Measurements from ENCODE around the gene SLC16A10. TPM values are rescaled to one million over a fixed set of nuclear protein-coding genes. Genes with fewer than 3 reads are reported as not detected.

SLC16A10 gene
- polyA plus RNA-seq, 1 experiment: not detected

GRCh38 chr6:111243095-111243494 lies 155.8 kb downstream of the SLC16A10 start:
- ChIA-PET POLR2A (interaction anchor here (1.3 kb wide), 1 partner anchor 12 kb away, joined by 3 read pairs; no protein-coding TSS in a partner anchor), CTCF (interaction anchor here (0.6 to 1.6 kb wide), 4 partner anchors 14 to 232 kb away, joined by 4 to 11 read pairs (median 8); a partner anchor contains a TSS)
- Histone ChIP-seq H3K9me3 (ENCODE audit: control insufficient read depth, insufficient read depth, low read length) (no peaks in the 10 kb centered on the region), H3K27ac (ENCODE audit: low read depth, low read length) (no peak overlapping the region), H3K4me3 (ENCODE audit: low read depth, low read length) (no peak overlapping the region), H3K27me3 (ENCODE audit: control insufficient read depth, insufficient read depth, low read length) (no peaks in the 10 kb centered on the region)
- no peak for DNase-seq (ENCODE audit: low read depth, low spot score)
- TF ChIP-seq CTCF (IDR thresholded peaks at IDR 0.05; ENCODE audit: low read depth, low read length): no peak

DNA sequence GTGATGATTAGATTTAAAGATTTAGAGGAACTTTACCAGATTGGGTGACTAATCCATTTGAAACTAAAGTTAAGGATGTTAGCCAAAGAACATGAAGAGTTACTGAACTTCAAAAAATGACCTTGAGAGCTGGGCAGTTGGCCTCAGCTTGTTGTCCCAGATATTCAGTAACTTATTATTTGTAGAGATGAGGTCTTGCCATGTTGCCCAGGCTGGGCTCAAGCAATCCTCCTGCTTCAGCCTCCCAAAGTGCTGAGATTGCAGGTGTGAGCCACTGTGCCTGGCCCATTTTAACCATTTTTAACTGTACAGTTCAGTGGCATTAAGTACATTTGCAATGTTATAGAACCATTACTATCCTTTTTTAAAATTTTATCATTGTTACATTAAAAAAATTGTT lies 161.5 kb downstream of the SLC16A10 start:
- Histone ChIP-seq H3K4me3 (ENCODE audit: low read depth, low read length) (no peak overlapping the region), H3K27me3 (ENCODE audit: control insufficient read depth, insufficient read depth, low read length) (no peaks in the 10 kb centered on the region), H3K9me3 (ENCODE audit: control insufficient read depth, insufficient read depth, low read length) (no peaks in the 10 kb centered on the region), H3K27ac (ENCODE audit: low read depth, low read length) (no peak overlapping the region)
- TF ChIP-seq CTCF (IDR thresholded peaks at IDR 0.05; ENCODE audit: low read depth, low read length): no peak
- DNase-seq (ENCODE audit: low read depth, low spot score): no peak
- CTCF ChIA-PET: interaction anchor here (1.3 kb wide), 1 partner anchor 10 kb away, joined by 9 read pairs; a partner anchor contains a TSS
- POLR2A ChIA-PET: no interaction called here

- no peaks in the 10 kb centered on the region for H3K27me3 ChIP-seq (ENCODE audit: control insufficient read depth, insufficient read depth, low read length)
- H3K9me3 ChIP-seq (ENCODE audit: control insufficient read depth, insufficient read depth, low read length): no peaks in the 10 kb centered on the region
- H3K27ac ChIP-seq (ENCODE audit: low read depth, low read length): no peak overlapping the region
- CTCF ChIA-PET: interaction anchor here (1.9 kb wide), 1 partner anchor 8 kb away, joined by 16 read pairs; a partner anchor contains a TSS
- no peak for DNase-seq (ENCODE audit: low read depth, low spot score)
- no peak overlapping the region for H3K4me3 ChIP-seq (ENCODE audit: low read depth, low read length)
- no peak for TF ChIP-seq CTCF (IDR thresholded peaks at IDR 0.05; ENCODE audit: low read depth, low read length)
- POLR2A ChIA-PET: no interaction called here
Measured at GRCh38 chr6:111250791-111251354, 163.6 kb downstream of the SLC16A10 start.

GRCh38 chr6:111252726-111253125 lies 165.4 kb downstream of the SLC16A10 start:
- no peak for TF ChIP-seq CTCF (IDR thresholded peaks at IDR 0.05; ENCODE audit: low read depth, low read length)
- Histone ChIP-seq H3K27ac (ENCODE audit: low read depth, low read length) (no peak overlapping the region), H3K9me3 (ENCODE audit: control insufficient read depth, insufficient read depth, low read length) (no peaks in the 10 kb centered on the region), H3K4me3 (ENCODE audit: low read depth, low read length) (no peak overlapping the region), H3K27me3 (ENCODE audit: control insufficient read depth, insufficient read depth, low read length) (no peaks in the 10 kb centered on the region)
- DNase-seq (ENCODE audit: low read depth, low spot score): no peak
- POLR2A ChIA-PET: no interaction called here
- CTCF ChIA-PET: interaction anchor here (0.9 to 1.5 kb wide), 2 partner anchors 242 to 790 kb away, joined by 3 read pairs; no protein-coding TSS in a partner anchor

DNA sequence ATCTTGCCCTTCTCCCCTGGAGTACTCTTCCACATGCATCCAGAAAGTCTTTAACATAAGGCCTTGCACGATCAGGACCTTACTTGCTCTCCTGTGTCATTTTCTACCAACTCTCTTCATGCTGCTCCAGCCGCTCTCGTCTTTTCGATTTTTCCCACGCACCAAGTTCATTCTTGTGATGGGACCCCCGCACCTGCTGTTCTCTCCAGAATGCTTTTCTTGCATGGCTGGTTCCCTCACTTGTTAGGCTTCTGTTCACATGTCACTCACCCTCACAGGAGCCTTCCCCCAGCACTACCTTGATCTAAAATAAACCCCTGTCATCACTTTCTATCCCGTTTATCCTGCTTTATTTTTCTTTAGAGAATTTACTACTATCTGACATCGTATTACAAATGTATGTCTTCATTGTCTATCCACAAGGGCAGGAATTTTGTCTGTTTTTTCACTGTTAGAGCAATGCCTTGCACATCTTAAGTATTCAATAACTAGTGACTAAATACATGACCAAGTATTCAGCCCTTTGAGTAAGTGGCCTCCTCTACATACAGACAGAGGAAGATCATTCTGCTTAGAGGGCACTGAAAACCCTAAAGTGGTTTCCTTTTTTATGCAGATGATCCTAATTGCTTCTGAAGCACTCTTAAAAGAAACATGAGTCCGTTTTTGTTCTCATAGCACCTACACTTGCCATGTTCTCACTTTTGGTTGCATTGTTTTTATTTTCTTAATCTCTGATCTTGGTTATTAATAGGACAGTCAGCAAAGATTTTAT lies 166.9 kb downstream of the SLC16A10 start:
- H3K9me3 ChIP-seq (ENCODE audit: control insufficient read depth, insufficient read depth, low read length): no peaks in the 10 kb centered on the region; the same call in 1 of the 2 replicates
- CTCF ChIA-PET: interaction anchor here (0.7 to 1.5 kb wide), 2 partner anchors 56 to 244 kb away, joined by 3 read pairs; no protein-coding TSS in a partner anchor
- H3K27me3 ChIP-seq (ENCODE audit: control insufficient read depth, insufficient read depth, low read length): no peaks in the 10 kb centered on the region
- no peak for DNase-seq (ENCODE audit: low read depth, low spot score)
- no peak overlapping the region for H3K4me3 ChIP-seq (ENCODE audit: low read depth, low read length)
- H3K27ac ChIP-seq (ENCODE audit: low read depth, low read length): no peak overlapping the region
- POLR2A ChIA-PET: no interaction called here
- TF ChIP-seq CTCF (IDR thresholded peaks at IDR 0.05; ENCODE audit: low read depth, low read length): no peak

Data from AG04450 (cell line).